ENCODE measurements around the gene MAPKAP1. TPM values are rescaled to one million over a fixed set of nuclear protein-coding genes. Genes with fewer than 3 reads are reported as not detected.
"Not testable (repeated sequence)": the region's sequence is repeated elsewhere in the genome, so short reads cannot be mapped to it uniquely, and the experiment has no call there.

Gene MAPKAP1
- total RNA-seq, 2 experiments from 2014 or later: 54.8 to 57.4 TPM

DNA sequence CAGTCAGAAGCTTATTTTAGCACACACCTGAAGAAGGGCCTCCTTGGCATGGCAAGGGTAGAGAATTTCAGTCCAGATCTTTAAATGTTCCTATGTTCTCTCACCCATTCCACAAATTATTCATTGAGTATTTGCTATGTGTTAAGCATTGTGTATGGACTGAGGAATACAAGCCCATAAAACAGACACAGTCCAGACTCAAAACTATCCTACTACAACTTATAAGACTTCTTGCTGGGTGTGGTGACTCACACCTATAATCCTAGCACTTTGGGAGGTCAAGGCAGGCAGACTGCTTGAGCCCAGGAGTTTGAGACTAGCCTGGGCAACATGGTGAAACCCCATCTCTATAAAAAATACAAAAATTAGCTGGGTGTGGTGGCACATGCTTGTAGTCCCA lies 141.0 kb downstream of the MAPKAP1 start:
- intact Hi-C loops (cut with micrococcal nuclease); H3K27ac Mint-ChIP-seq; H3K27me3 Mint-ChIP-seq (ENCODE audit: low read depth); H3K36me3 Mint-ChIP-seq (ENCODE audit: low read depth); DNase-seq; H3K9me3 Mint-ChIP-seq; H3K4me3 Mint-ChIP-seq: not testable (repeated sequence)
- peaks cover 15% of the 10 kb centered on the region for H3K4me1 Mint-ChIP-seq (ENCODE audit: low read depth)
- CTCF ChIA-PET: interaction anchor here (0.6 kb wide), 1 partner anchor 148 kb away, joined by 3 read pairs; no protein-coding TSS in a partner anchor

DNA sequence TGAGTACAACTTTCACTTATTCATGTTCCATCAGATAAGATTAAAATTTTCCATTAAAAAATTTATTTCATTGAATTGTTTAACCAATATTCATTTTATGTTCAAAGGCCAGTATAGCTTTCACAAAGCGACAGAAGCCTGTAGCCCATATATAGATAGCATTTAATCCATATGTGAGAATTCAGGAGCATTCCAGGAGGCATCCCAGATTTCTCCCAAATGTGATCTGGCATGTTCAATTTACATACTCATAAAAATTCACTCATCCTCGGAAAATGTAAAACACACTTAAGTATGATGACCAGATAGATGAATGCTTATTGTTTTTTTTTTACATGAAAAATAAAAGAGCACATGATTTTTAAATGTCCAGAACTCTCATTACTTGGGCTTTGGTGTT lies 141.9 kb downstream of the MAPKAP1 start:
- CTCF ChIA-PET: no interaction called here
- no peak for DNase-seq
- no peak overlapping the region for H3K27ac Mint-ChIP-seq
- no peaks in the 10 kb centered on the region for H3K27me3 Mint-ChIP-seq (ENCODE audit: low read depth)
- peaks cover 6% of the 10 kb centered on the region for H3K36me3 Mint-ChIP-seq (ENCODE audit: low read depth)
- H3K4me1 Mint-ChIP-seq (ENCODE audit: low read depth): peaks cover 15% of the 10 kb centered on the region
- H3K9me3 Mint-ChIP-seq: no peaks in the 10 kb centered on the region
- no peak overlapping the region for H3K4me3 Mint-ChIP-seq
- intact Hi-C loops (cut with micrococcal nuclease): no loop called here

GRCh38 chr9:125564631-125565030 lies 142.4 kb downstream of the MAPKAP1 start:
- no peak for DNase-seq
- H3K36me3 Mint-ChIP-seq (ENCODE audit: low read depth): peaks cover 6% of the 10 kb centered on the region
- H3K27me3 Mint-ChIP-seq (ENCODE audit: low read depth): no peaks in the 10 kb centered on the region
- CTCF ChIA-PET: no interaction called here
- intact Hi-C loops (cut with micrococcal nuclease): no loop called here
- peaks cover 15% of the 10 kb centered on the region for H3K4me1 Mint-ChIP-seq (ENCODE audit: low read depth)
- no peak overlapping the region for H3K27ac Mint-ChIP-seq
- no peaks in the 10 kb centered on the region for H3K9me3 Mint-ChIP-seq
- H3K4me3 Mint-ChIP-seq: no peak overlapping the region

GRCh38 chr9:125561509-125562148 lies 145.4 kb downstream of the MAPKAP1 start:
- intact Hi-C loops (cut with micrococcal nuclease): no loop called here
- H3K4me3 Mint-ChIP-seq: no peak overlapping the region
- no peak overlapping the region for H3K27ac Mint-ChIP-seq
- H3K36me3 Mint-ChIP-seq (ENCODE audit: low read depth): peaks cover 10% of the 10 kb centered on the region
- no peaks in the 10 kb centered on the region for H3K9me3 Mint-ChIP-seq
- DNase-seq: no peak
- H3K27me3 Mint-ChIP-seq (ENCODE audit: low read depth): no peaks in the 10 kb centered on the region
- peaks cover 15% of the 10 kb centered on the region for H3K4me1 Mint-ChIP-seq (ENCODE audit: low read depth)
- CTCF ChIA-PET: interaction anchor here (1.0 kb wide), 1 partner anchor 10 kb away, joined by 3 read pairs; no protein-coding TSS in a partner anchor

- Mint-ChIP-seq H3K36me3 (ENCODE audit: low read depth) (peaks cover 13% of the 10 kb centered on the region), H3K27ac (no peak overlapping the region), H3K4me3 (no peak overlapping the region), H3K9me3 (no peaks in the 10 kb centered on the region), H3K4me1 (ENCODE audit: low read depth) (peaks cover 15% of the 10 kb centered on the region), H3K27me3 (ENCODE audit: low read depth) (no peaks in the 10 kb centered on the region)
- intact Hi-C loops (cut with micrococcal nuclease): loop anchor here (2.0 kb wide), 3 partner anchors 669 to 931 kb away; no protein-coding TSS in a partner anchor
- DNase-seq: no peak
- CTCF ChIA-PET: no interaction called here
Observed at GRCh38 chr9:125559894-125560293, 147.1 kb downstream of the MAPKAP1 start.

DNA sequence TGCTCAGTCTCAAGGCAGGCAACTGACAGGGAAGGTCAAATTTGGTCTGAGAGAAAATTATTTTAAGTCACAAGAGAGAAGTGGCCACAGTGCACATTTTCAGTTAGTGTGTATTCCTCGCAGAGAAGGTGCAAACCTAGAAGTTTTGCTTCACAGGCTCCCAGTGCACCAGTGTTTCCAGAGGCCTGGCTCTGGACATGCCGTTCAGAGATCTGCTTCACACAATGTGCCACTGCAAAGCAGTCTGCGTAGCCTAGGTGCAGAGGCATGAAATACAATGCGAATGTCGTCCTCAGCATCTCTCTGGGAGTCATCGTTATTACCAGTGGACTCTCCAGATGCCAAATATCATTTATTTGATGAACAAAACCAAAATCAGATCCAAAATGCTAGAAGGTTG lies 147.8 kb downstream of the MAPKAP1 start:
- H3K27ac Mint-ChIP-seq: no peak overlapping the region
- CTCF ChIA-PET: interaction anchor here (0.6 to 2.0 kb wide), 21 partner anchors 9 to 397 kb away, joined by 3 to 13 read pairs (median 4); partner anchors contain the start of gene MAPKAP1
- no peaks in the 10 kb centered on the region for H3K9me3 Mint-ChIP-seq
- no peak overlapping the region for H3K4me3 Mint-ChIP-seq
- DNase-seq: no peak
- H3K4me1 Mint-ChIP-seq (ENCODE audit: low read depth): peaks cover 11% of the 10 kb centered on the region
- peaks cover 15% of the 10 kb centered on the region for H3K36me3 Mint-ChIP-seq (ENCODE audit: low read depth)
- intact Hi-C loops (cut with micrococcal nuclease): loop anchor here (2.0 kb wide), 3 partner anchors 670 to 932 kb away; no protein-coding TSS in a partner anchor
- H3K27me3 Mint-ChIP-seq (ENCODE audit: low read depth): no peaks in the 10 kb centered on the region

DNA sequence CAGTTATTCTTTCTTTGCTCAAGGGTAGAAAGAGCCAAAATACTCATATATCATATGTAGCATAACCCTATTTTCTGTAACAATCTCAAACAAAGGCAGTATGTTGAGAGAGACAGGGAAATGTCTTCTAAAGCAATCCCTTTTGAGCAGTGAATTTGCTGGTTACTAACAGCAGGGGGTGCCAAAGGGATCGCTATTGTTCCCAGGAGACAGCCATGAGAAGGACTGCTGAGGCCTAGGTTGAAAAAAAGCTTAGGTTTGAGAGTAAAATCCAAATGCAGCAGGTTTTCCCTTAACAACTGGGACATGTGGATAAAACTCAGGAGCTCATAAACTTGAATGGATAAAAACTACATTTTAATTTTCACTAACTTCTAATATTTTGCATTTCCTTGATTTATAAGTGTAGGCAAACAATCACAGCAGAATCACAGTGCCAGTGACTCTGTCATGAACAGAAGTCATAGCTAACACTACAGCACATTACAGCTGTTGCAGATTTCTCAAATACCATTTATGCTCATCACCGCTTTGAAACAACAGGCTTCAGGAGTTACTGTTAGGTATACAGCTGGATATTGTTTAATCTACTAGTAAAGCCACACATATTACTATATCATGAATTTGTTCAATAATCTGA lies 148.4 kb downstream of the MAPKAP1 start:
- no peaks in the 10 kb centered on the region for H3K9me3 Mint-ChIP-seq
- no peaks in the 10 kb centered on the region for H3K27me3 Mint-ChIP-seq (ENCODE audit: low read depth)
- no peak overlapping the region for H3K4me3 Mint-ChIP-seq
- peak; percentile 81 for DNase-seq
- H3K36me3 Mint-ChIP-seq (ENCODE audit: low read depth): peaks cover 18% of the 10 kb centered on the region
- CTCF ChIA-PET: interaction anchor here (0.6 to 2.0 kb wide), 23 partner anchors 8 to 673 kb away, joined by 3 to 13 read pairs (median 4); partner anchors contain the start of gene MAPKAP1
- H3K27ac Mint-ChIP-seq: no peak overlapping the region
- intact Hi-C loops (cut with micrococcal nuclease): loop anchor here (1.0 to 2.0 kb wide), 4 partner anchors 73 to 932 kb away; no protein-coding TSS in a partner anchor
- peaks cover 11% of the 10 kb centered on the region for H3K4me1 Mint-ChIP-seq (ENCODE audit: low read depth)

- CTCF ChIA-PET: no interaction called here
- Mint-ChIP-seq H3K4me3 (no peak overlapping the region), H3K27me3 (ENCODE audit: low read depth) (no peaks in the 10 kb centered on the region), H3K36me3 (ENCODE audit: low read depth) (peaks cover 18% of the 10 kb centered on the region), H3K4me1 (ENCODE audit: low read depth) (no peaks in the 10 kb centered on the region), H3K27ac (no peak overlapping the region), H3K9me3 (no peaks in the 10 kb centered on the region)
- no peak for DNase-seq
- intact Hi-C loops (cut with micrococcal nuclease): no loop called here
Observed at GRCh38 chr9:125556046-125556721, 150.8 kb downstream of the MAPKAP1 start.

DNA sequence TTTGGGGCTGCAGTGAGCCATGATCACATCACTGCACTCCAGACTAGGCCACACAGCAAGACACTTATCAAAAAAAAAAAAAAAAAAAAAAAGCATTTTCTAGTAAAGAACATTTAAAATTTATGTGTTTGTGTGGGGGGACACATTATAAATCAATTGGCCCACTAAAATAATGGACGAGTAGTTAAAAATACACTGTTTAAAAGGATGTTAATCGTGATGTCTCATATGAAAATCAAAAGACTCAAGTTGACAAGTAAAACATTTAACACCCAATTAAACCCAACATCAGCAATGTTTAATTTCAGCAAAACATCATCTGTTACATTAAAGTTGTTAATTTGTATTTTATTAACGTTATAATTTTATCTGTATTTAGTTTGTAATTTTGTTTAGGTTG lies 152.3 kb downstream of the MAPKAP1 start:
- CTCF ChIA-PET: no interaction called here
- intact Hi-C loops (cut with micrococcal nuclease): no loop called here
- no peak overlapping the region for H3K4me3 Mint-ChIP-seq
- peaks cover 17% of the 10 kb centered on the region for H3K36me3 Mint-ChIP-seq (ENCODE audit: low read depth)
- H3K4me1 Mint-ChIP-seq (ENCODE audit: low read depth): no peaks in the 10 kb centered on the region
- no peaks in the 10 kb centered on the region for H3K27me3 Mint-ChIP-seq (ENCODE audit: low read depth)
- no peak for DNase-seq
- H3K27ac Mint-ChIP-seq: no peak overlapping the region
- no peaks in the 10 kb centered on the region for H3K9me3 Mint-ChIP-seq

DNA sequence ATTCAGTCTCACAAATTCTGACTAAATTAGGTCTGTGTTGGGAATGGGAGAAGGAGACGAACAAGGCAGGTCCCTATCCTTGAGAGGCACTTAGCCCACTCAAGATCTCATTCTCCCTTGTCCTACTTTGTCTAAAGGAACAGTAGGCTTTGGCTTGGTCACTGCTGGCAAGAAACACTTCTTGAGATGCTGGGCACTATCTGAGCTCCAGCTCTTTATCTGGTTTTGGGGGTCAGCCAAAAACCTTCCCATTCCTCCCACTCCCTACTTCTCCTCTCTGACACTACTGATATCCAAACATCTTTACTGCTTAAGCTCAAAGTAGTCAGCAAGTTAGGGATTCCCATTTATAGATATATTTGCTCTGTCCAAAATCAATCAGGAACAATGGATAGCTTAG lies 155.2 kb downstream of the MAPKAP1 start:
- Mint-ChIP-seq H3K27ac (no peak overlapping the region), H3K27me3 (ENCODE audit: low read depth) (no peaks in the 10 kb centered on the region), H3K36me3 (ENCODE audit: low read depth) (peaks cover 7% of the 10 kb centered on the region), H3K4me1 (ENCODE audit: low read depth) (no peaks in the 10 kb centered on the region), H3K9me3 (no peaks in the 10 kb centered on the region), H3K4me3 (no peak overlapping the region)
- CTCF ChIA-PET: interaction anchor here (0.9 to 1.4 kb wide), 2 partner anchors 9 to 144 kb away, joined by 3 to 4 read pairs; no protein-coding TSS in a partner anchor
- no peak for DNase-seq
- intact Hi-C loops (cut with micrococcal nuclease): no loop called here

GRCh38 chr9:125549891-125550885 lies 156.8 kb downstream of the MAPKAP1 start:
- DNase-seq: no peak
- CTCF ChIA-PET: interaction anchor here (0.7 to 1.1 kb wide), 2 partner anchors 9 to 143 kb away, joined by 3 to 6 read pairs; no protein-coding TSS in a partner anchor
- intact Hi-C loops (cut with micrococcal nuclease): no loop called here
- Mint-ChIP-seq H3K27ac (no peak overlapping the region), H3K27me3 (ENCODE audit: low read depth) (no peaks in the 10 kb centered on the region), H3K4me3 (no peak overlapping the region), H3K4me1 (ENCODE audit: low read depth) (no peaks in the 10 kb centered on the region), H3K36me3 (ENCODE audit: low read depth) (peaks cover 4% of the 10 kb centered on the region), H3K9me3 (no peaks in the 10 kb centered on the region)

All from activated naive CD4-positive, alpha-beta T cell treated with anti-CD3 and anti-CD28 coated beads for 36 hours (primary cell).